ENCODE data around the gene NPVF. TPM values are rescaled to one million over a fixed set of nuclear protein-coding genes. Genes with fewer than 3 reads are reported as not detected.

NPVF gene
- 0.23 TPM for total RNA-seq

GRCh38 chr7:25228386-25228785 is at the start of gene NPVF:
Gene NPVF, minus strand, starts transcription at chr7:25228486. Its CDS starts 47 bp downstream, at chr7:25228439.

Small RNA genes within 50 kb of the gene (small RNA-seq; reads per million reads assigned to genes)
- not detected for gene RF00012

Other genes with a start within 250 kb of the NPVF start
- 4.8 TPM for gene OSBPL3, start 248.3 kb downstream of the NPVF start, total RNA-seq
- 140 TPM for gene CYCS, start 103.2 kb downstream of the NPVF start, total RNA-seq

All from diencephalon (tissue), 1 donor.